SHP77 (cell line): Measurements from ENCODE around the gene JADE2.
"Not testable (repeated sequence)": the region's sequence is repeated elsewhere in the genome, so short reads cannot be mapped to it uniquely, and the experiment has no call there.

Source experiments
- DNase-seq, 2 experiments: peaks; one replicate each; lab custom pipeline; 2025; lab: John Stamatoyannopoulos, UW

Gene JADE2

DNA sequence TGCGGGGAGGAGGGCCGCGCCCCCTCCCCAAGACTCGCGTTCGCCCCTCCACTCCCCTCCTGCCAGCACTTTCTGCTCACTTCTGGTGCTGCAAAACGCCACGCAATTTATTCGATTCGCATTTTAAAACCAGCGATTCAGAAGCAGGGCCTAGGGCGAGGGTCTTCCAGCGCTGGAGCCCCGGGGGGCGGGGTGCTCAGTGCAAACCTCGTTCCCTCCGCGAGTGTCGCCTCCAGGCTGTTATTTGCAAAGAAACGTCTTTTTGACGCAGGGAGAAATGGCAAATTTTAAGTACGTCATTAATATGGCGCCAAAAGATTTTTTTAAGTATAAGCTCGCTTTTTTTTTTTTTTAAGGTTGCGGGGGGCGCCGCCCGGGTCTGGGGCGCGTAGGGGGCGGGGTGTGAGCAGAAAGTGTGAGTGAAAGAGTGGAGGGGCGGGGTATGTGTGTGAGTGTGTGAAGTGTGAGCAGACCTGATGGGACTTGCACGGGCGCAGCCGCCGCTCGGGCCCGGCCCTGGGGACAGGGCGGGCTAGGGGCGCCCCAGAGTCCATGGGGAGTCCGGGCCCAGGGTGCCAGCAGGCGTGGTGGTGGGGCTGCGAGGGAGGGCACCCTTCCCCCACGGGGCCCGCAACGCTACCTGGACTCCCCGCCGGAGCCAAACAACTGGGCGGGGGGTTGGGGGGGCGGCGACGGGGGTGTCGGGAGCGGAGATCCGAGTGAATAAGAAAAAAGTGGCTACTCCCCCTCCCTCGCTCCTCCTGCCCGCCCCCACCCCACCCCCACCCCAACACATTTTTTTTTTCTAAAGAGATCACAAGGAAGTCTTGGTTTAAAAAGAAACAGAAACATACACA lies at the start of gene JADE2:
JADE2 (plus strand) TSS at position 845 of the 857 bp plus-strand sequence. CDS start 10,188 bp downstream, outside the sequence.
- DNase-seq, result peak in 1 of 2 experiments; percentile 26

DNA sequence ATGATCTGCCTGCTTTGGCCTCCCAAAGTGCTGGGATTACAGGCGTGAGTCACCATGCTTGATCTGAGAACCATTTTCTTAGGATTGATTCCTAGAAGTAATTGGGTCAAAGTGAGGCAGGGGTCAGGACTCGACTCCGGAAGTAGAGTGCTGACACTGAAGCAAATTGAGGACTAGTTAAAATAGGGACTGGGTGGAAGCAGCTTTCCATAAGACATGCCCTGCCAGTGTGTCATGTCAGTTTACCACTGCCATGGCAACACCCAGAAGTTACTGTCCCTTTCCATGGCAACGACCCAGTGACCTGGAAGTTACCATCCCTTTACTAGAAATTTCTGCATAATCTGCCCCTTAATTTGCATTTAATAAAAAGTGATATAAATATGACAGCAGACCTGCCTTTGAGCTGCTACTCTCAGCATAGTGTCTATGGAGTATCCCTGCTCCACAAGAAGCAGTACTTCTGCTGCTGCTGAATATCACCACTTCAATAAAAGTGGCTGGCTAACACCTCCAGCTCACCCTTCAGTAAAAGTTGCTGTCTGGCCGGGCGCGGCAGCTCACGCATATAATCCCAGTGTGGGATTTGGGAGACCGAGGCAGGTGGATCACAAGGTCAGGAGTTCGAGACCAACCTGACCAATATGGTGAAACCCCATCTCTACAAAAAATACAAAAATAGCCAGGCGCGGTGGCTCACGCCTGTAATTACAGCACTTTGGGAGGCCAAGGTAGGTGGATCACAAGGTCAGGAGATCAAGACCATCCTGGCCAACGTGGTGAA lies 47.8 kb upstream of the JADE2 start:
- no peak for DNase-seq

DNA sequence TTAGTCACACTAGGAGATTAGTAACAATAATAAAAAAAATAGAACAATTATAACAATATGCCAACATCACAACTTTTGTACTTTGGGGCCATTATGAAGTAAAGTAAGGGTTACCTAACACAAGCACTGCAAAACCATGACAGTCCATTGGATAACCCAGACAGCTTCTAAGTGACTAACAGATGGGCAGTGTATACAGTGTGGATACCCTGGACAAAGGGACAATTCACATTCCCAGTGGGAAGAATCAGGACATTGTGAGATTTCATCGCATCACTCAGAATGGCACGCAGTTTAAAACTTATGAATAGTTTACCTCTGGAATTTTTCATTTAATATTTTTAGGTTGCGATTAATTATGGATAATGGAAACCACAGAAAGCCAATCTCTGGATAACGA lies 45.6 kb upstream of the JADE2 start:
- DNase-seq, result no peak

DNA sequence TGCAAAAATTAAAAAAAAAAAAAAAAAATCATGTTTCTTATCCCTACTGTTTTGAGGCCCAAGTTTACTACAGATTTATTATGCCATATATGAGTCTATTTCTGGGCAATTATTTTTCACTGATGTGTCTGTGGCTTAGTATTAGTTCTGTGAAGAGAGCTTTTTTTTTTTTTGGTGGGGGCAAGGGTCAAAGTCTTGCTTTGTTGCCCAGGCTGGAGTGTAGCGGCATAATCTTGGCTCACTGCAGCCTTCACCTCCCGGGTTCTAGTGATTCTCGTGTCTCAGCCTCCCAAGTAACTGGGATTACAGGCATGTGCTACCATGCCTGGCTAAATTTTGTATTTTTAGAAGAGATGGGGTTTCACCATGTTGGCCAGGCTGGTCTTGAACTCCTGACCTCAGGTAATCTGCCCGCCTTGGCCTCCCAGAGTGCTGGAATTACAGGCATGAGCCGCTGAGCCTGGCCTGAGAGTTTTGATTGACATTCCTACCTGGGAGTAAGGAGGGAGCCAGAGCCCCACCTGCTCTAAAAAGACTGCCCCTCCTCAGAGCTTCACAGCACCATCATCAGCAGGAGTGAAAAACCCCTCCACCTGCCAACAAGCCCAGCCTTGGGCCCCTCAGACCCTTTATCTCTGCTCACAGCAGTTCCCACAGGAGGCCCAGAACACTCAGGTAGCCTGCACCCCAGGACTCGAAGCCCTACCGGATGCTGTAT lies 36.1 kb upstream of the JADE2 start:
- DNase-seq, result no peak

DNA sequence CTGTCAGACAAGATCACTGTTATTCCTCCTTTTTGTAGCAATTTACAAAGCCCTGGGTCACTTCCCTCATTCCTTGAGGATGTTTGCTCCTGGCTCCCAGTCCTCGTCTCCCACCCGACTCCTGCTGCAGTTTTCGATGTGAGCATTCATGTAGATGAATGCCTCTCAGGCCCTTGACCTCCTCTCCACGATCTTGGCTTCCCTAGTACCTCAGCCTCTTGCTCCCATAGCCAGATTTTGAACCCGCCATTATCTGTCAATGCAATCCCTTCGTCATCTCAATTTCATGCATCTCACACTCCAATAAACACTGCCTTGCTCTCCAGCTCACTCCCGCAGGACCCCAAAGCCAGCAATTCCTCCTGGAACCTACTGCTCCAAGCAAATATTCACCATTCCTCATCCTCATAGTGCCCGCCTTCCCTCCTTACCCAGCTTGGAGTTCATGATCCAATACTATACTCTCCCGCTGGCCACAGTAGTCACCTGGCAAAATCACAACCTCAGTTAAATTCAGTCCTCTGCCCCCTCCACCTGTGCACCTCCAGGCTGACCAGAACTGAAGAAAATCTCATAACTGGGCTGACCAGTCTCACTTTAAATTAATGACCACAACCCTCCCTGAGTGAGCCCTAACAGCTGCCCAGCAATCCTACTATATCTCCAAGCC lies 35.1 kb upstream of the JADE2 start:
- DNase-seq, result no peak

DNA sequence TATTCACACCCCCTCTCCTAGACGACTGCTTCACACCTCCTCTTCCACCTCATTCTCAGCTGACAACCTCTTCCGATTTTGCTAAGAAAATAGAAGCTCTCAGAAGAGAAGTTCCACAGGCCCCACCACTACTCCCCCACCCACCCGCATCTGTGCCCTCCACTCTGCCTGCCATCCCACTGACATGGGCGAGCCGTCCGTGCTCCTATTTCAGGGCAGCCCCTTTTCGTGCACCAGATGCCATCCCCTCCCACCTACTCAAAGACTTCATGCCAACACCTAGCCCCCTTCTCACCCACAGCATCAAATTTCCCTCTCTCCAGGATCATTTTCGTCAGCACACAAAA lies 34.6 kb upstream of the JADE2 start:
- DNase-seq, result no peak

DNA sequence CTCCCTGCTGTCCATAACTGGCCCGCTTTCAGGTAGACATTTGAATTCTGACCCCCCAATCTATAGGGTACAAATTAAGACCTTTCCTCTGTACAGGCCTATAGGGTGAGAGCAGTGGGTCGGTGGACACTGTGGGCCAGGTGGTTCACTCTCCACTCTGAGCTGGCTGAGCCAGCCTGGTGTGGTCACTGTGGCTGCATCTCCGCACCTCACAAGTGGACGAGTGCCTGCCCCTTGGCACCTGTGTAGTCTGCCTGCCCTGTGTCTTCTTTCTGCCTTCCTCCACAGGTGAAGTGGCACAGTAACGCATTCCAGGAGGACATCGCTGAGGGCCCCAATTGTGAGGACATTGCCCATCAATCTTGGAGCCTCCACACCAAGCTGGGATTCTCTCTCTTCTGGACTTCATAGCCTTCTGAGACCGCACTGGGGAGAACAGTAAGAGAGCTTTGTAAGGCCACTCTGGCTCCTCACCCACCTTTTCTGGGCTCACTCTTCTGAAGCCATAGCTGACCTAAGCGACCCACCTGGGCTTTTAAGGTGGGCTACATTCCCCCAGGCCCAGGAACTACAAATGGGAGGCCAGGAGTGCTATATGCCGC lies 33.5 kb upstream of the JADE2 start:
- no peak for DNase-seq

DNA sequence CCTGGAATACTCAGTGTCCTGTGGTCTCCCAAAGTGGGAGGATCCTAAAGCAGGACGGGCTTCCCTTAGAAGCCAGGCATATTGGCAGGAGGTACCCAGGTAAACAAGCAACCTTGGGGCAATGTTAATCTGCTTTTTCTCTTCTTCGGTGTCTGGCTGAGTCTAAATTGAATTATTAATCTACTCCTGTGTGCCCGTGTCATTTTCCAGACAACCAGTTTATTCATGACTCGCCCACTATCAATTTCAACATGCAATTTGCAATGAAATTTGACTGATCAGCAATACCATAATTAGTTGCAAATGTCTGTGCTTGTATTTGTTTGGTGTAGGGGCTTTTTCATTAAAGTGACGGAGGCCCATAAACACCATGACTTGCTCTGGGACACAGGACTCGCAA lies 32.9 kb upstream of the JADE2 start:
- no peak for DNase-seq

DNA sequence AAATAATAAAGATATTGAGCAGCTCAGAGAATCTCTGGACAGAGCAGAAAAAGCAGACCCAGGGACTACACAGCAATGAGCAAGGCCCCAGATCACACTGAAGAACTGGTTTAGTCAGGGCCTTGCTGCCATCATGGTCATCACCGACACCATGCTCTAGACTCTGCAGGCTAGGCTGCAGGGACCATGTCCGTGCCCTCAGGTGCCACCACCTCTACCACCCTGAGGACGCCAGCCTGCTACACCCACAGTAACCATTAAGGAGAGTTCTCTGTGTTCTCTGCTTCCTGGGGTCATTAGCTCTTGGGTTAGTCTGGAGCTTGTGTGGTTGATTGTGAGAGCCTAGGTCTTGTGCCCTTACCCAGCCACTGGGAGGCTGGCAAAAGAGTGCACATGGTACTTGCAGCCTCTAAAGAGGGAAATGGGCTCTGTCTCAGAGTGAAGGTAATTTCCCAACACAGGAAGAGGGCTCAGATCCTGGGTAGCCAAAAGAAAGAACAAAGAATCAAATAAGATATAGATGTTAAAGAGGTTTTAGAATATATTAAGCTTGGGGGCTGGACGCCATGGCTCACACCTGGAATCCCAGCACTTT lies 31.9 kb upstream of the JADE2 start:
- no peak for DNase-seq

DNA sequence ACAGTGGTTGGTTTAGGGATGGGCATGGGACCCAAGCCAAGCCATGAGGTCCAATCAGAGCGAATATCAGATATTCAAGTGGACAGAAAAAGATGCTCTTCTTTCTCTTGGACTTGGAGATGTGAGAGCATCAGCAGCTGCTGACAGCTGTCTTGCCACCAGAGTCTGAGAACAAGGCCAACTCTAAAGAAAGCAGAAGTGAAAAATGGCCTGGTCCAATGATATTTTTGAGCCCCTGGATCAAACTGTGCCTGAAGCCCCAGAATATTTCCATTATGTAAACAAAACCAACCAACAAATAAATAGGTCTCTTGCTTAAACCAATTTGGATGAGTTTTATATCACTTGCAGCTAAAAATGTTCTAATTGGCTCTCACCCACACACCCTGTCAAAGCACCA lies 30.7 kb upstream of the JADE2 start:
- DNase-seq, result no peak

DNA sequence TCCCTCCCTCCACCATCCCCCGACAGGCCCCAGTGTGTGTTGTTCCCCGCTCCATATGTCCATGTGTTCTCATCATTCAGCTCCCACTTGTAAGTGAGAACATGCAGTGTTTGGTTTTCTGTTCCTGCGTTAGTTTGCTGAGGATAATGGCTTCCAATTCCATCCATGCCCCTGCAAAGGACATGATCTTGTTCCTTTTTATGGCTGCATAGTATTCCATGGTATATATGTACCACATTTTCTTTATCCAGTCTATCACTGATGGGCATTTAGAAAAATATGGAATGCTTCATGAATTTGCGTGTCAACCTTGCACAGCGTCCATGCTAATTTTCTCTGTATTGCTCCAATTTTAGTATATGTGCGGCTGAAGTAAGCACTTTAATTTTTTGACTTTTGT lies 25.6 kb upstream of the JADE2 start:
- DNase-seq, result not testable (repeated sequence)

DNA sequence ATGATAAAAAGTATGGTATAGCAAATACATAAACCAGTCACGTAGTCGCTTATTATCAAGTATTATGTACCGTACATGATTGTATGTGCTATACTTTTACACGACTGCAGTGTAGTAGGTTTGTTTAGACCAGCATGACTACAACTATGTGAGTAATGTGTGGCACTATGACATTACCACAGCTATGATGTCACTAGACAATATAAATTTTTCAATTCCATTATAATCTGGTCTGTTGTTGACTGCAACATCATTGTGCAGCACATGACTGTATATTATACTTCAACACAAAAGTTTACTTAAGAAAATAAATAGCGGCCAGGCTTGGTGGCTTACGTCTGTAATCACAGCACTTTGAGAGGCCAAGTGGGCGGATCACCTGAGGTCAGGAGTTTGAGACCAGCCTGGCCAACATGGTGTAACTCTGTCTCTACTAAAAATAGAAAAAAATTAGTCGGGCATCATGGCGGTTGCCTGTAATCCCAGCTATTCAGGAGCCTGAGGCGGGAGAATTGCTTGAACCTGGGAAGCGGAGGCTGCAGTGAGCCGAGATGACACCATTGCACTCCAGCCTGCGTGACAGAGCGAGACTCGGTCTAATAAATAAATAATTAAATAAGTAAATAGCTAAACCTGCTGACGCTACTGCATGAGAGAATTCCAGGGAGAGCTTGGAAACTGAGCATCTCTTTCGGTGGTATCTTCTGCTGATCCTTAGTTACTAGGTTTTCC lies 24.6 kb upstream of the JADE2 start:
- DNase-seq, result no peak

DNA sequence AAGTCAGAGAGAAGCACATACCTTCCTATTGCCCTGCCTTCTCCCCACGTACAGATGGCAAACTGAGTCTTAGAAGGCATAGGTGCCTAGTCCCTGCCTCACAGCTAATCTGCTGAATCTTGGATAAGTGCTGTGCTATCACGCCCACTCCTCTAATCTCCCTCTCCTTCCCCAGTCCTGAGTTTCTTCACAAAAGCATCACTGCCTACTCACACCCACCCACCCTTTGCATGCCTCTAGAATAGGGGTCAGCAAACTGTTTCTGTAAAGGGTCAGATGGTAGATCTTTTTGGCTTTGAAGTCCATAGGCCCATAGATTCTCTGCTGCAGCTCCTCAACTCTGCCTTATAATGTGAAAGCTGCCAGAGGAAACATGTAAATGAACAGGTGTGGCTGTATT lies 23.2 kb upstream of the JADE2 start:
- no peak for DNase-seq

DNA sequence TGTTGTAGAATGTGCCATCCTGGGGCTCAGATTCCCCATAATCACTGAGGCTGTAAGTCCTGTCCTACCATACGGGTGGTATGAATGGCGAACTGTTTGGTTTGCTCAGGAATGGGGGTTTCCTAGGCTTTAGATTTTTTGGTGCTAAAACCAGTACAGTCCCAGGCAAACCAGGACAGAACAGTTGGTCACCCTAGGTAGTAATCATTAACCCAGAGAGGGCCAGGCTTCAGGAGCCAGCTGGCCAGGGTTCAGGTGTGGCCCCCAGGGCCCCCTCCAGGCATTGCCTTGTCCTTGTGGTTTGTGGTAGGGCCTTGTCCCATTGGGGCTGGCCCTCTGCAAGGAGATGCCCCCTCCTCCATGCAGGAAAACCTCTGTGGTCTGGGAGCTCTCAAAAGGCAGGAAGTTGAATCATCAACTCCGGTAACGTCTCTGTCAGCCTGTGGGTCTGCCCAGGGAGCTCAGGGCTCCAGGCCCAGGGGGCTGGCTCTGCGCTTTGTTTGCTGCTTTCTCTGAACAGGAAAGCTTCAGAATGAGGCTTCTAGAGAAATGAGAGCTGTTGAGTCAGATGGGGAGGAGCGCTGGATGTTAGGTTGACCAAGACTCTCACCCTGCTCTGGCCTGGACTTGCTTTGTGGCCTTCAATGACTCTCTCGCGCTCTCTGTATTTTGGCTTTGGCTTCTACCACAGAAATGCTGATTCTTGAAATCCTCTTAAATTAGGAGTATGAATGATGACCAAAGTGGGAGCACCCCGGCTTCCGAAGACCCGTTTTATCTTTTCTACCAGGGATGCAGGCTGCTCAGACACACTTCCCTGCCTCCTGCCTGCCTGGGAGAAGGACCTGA lies 22.2 kb upstream of the JADE2 start:
- DNase-seq, result peak; percentile 31 to 39

DNA sequence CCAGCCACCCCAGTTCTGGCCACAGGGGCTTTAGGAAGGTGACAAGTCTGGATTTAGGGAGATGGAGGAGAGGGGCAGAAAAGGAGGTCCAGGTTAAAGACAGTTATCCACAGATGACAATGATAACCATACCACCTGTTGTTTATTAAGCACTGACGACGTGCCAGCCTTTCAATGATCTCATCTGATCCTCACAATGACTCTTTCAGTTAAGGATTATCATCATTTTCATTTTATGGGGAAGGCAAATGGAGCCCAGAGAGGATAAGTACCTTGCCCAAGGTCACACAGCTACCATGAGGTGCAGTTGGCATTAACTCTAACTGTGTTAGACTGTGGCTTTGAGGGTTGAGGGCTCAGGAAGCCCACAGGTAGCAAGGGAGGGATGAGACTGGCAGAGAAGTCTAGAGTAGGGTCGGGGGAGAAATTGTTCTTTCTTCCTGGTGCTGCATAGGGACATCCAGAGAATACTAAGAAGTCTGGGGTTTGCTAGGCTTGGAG lies 21.5 kb upstream of the JADE2 start:
- no peak for DNase-seq

DNA sequence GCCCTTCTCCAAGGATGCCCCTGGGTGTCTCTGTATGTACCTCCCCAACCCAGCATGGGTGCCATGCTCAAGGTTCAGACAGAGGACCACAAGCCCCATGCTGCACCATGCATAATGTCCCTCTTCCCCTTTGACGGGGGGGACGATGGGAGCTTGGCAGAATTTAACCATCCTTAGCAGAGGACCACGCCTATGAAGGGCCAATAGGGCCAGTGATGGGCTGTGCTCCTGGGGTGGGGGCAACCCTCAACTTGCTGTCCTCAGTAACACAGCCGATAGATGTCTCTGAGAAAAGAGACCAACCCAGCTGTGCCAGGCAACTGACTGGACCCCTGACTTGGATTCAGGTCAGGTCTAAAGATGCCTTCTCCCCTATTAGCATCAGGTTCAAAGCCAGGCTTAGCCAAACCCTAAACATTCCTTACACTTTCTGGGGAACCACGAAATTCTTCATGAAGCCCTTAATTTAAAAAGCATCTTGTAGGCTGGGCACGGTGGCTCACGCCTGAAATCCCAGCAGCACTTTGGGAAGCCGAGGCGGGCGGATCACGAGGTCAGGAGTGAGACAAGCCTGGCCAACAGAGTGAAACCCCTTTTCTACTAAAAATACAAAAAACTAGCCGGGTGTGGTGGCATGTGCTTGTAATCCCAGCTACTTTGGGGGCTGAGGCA lies 20.7 kb upstream of the JADE2 start:
- DNase-seq, result no peak

DNA sequence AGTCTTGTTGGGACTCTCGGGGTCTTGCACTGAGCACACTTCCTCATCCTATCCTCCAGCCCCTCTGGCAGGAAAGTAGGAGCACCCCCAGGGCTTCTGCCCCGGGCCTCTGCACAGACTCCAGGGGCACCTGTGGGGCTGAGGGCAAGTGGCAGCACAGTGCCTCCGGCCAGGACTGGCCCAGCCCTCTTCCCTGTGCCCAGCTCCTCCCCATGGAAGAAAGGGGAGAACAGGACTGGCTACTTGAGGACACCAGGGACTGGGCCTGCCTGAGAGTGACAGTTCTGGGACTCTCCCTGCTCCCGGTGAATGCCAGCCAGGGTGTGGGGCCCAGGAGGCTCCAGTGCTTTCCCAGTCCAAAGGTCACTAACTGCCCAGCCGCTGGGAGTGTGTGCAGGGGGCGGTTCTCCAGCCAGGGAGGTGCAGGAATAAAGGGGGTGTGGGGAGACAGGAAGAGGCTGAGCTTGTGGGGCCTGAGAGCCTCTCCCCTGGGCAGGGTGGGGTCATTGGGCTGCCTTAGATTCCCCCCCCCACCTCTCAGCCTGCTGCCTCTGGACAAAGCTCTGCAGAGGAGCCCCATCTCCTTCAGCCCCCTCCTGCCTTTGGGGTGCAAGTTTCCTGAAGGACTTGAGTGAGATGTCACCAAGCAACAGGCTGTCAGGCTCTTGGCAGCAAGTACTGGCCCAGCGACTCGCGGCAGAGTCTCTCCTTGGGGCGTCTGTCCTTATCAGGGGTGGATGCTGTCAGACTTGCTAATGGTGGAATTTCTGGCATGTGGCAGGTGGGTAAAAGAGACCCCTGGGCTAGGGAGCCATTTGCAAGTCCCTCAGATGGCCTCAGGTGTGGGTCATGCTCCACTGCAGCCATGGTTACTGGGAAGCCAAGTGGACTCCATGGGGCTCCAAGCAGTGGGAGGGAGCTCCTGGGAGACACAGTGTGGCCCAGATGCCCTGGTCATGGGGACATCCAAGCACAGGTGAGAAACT lies 19.1 kb upstream of the JADE2 start:
- DNase-seq, result no peak

DNA sequence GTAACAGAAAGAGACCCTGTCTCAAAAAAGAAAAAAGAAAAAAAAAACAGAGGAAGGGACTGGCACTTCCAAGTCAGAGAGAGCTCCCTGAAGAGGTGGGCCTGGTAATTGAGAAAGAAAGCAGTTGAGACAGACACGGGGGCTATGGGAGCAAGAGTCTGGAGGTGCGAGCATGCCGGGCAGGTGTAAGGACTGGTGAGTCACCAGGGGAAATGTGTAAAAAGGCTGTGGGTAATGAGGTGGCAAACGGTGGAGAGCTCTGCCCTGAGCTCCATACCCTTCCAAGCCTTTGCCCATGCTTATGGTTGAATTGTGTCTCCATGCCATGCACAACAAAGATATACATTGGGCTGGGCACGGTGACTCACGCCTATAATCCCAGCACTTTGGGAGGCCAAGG lies 18.0 kb upstream of the JADE2 start:
- DNase-seq, result no peak
